COLO668 (cell line): ENCODE results near the gene ST6GALNAC2.
"Not testable (repeated sequence)": the region's sequence is repeated elsewhere in the genome, so short reads cannot be mapped to it uniquely, and the experiment has no call there.

ENCODE experiments used
- DNase-seq: peaks from one replicate; lab custom pipeline; 2025; ENCODE audit not compliant: unreplicated experiment; lab: John Stamatoyannopoulos, UW

ST6GALNAC2 gene

GRCh38 chr17:76570877-76571471, 14.7 kb downstream of the ST6GALNAC2 start:
- DNase-seq = no peak

- DNase-seq = no peak
Measured at GRCh38 chr17:76570457-76570856, 15.2 kb downstream of the ST6GALNAC2 start.

- no peak for DNase-seq
Measured at GRCh38 chr17:76569607-76570279, 15.9 kb downstream of the ST6GALNAC2 start.

GRCh38 chr17:76568811-76569221, 16.8 kb downstream of the ST6GALNAC2 start:
- no peak for DNase-seq

- no peak for DNase-seq
Measured at GRCh38 chr17:76567634-76568432, 17.8 kb downstream of the ST6GALNAC2 start.

- DNase-seq = no peak
Measured at GRCh38 chr17:76566988-76567431, 18.6 kb downstream of the ST6GALNAC2 start.

GRCh38 chr17:76566613-76566943, 19.1 kb downstream of the ST6GALNAC2 start:
- no peak for DNase-seq

- no peak for DNase-seq
Measured at GRCh38 chr17:76565728-76566612, 19.7 kb downstream of the ST6GALNAC2 start.

GRCh38 chr17:76564991-76565727, 20.5 kb downstream of the ST6GALNAC2 start:
- not testable (repeated sequence) for DNase-seq

GRCh38 chr17:76563359-76563758, 22.3 kb downstream of the ST6GALNAC2 start:
- DNase-seq = not testable (repeated sequence)

GRCh38 chr17:76562734-76563148, 22.9 kb downstream of the ST6GALNAC2 start:
- DNase-seq = no peak

- DNase-seq = no peak
Measured at GRCh38 chr17:76561799-76562268, 23.8 kb downstream of the ST6GALNAC2 start.

- DNase-seq = no peak
Measured at GRCh38 chr17:76561332-76561731, 24.3 kb downstream of the ST6GALNAC2 start.

- DNase-seq = no peak
Measured at GRCh38 chr17:76560877-76561221, 24.8 kb downstream of the ST6GALNAC2 start.

- no peak for DNase-seq
Measured at GRCh38 chr17:76560036-76560876, 25.4 kb downstream of the ST6GALNAC2 start.

GRCh38 chr17:76559460-76559859, 26.2 kb downstream of the ST6GALNAC2 start:
- not testable (repeated sequence) for DNase-seq

- DNase-seq = no peak
Measured at GRCh38 chr17:76558198-76559095, 27.2 kb downstream of the ST6GALNAC2 start.
